Uterus (tissue), 4 donors: Measurements from ENCODE around the gene CD93. TPM values are rescaled to one million over a fixed set of nuclear protein-coding genes. Genes with fewer than 3 reads are reported as not detected.

ENCODE experiments used
- DNase-seq, 2 donors: peaks; one replicate each; pipeline ENCODE4 v3.0.0-alpha.2; 2019 to 2020
- H3K27ac ChIP-seq, 2 donors: fragments of 200-600 bp; sonication (generic); 1 replicate in 1 of 2; 2 replicates in 1 of 2; pipeline ENCODE4 v1.5.1; 2016 to 2018
- H3K27me3 ChIP-seq, 2 donors: fragments of 200-600 bp; sonication (generic); one replicate each; pipeline ENCODE4 v1.5.1; 2018 to 2019; ENCODE audit warnings: control low read depth in 1 of 2
- H3K36me3 ChIP-seq, 2 donors: fragments of 200-600 bp; sonication (generic); one replicate each; pipeline ENCODE4 v1.5.1; 2019; ENCODE audit warnings: control low read depth in 1 of 2
- H3K4me1 ChIP-seq, 2 donors: fragments of 200-600 bp; sonication (generic); one replicate each; pipeline ENCODE4 v1.5.1; 2018 to 2019; ENCODE audit warnings: control low read depth in 1 of 2
- H3K4me3 ChIP-seq, 2 donors: fragments of 200-600 bp; sonication (generic); 1 replicate in 1 of 2; 2 replicates in 1 of 2; pipeline ENCODE4 v1.5.1; 2018 to 2019; ENCODE audit warnings: mild to moderate bottlenecking in 1 of 2
- H3K9me3 ChIP-seq, 2 donors: fragments of 200-600 bp; sonication (generic); one replicate each; pipeline ENCODE4 v1.5.1; 2019; ENCODE audit warnings: control low read depth in 1 of 2
- CTCF ChIP-seq, 4 experiments: fragments of 200-600 bp in 2 of 4; fragments of 450-650 bp in 2 of 4; sonication (generic) in 2 of 4; IDR thresholded peaks; one replicate each; pipeline ENCODE4 v1.5.1; 2016 to 2019; ENCODE audit warnings: antibody characterized with exemption in 4 of 4, mild to moderate bottlenecking in 2 of 4, moderate library complexity in 1 of 4
- POLR2A ChIP-seq, 2 donors: fragments of 450-650 bp; IDR thresholded peaks; one replicate each; pipeline ENCODE4 v1.6.1; 2016; ENCODE audit warnings: antibody characterized with exemption in 2 of 2, mild to moderate bottlenecking in 1 of 2, moderate library complexity in 1 of 2
- intact Hi-C: fragments of 100-400 bp; cut with DNase I; formaldehyde crosslinking; loops from one replicate; pipeline ENCODE4 v1.15.1; 2023; ENCODE audit warnings: low total_unique reads
- total RNA-seq, 4 donors: library from RNA; depleted of rRNA in 3 of 4; stranded (reverse); fragments of >200 nt in 3 of 4; gene quantifications; one replicate each; pipeline versions ENCODE4 v1.1.0 to v1.2.4, GENCODE V29; 2014 to 2023
- donor health status: DM: yes; HTN: yes; CAD: no.

Gene CD93
- total RNA-seq, 4 donors from 2014 or later = 49.1 to 100 (median 76.4) TPM

GRCh38 chr20:23111944-23112342 is 25.8 kb upstream of the CD93 start:
- Histone ChIP-seq H3K4me1 (no peaks in the 10 kb centered on the region), H3K27ac (no peak overlapping the region), H3K36me3 (no peaks in the 10 kb centered on the region), H3K4me3 (no peak overlapping the region), H3K27me3 (no peaks in the 10 kb centered on the region), H3K9me3 (no peaks in the 10 kb centered on the region)
- TF ChIP-seq CTCF (IDR thresholded peaks at IDR 0.05) = no peak
- TF ChIP-seq POLR2A (IDR thresholded peaks at IDR 0.05) = no peak
- intact Hi-C loops = no loop called here
- DNase-seq = no peak

DNA sequence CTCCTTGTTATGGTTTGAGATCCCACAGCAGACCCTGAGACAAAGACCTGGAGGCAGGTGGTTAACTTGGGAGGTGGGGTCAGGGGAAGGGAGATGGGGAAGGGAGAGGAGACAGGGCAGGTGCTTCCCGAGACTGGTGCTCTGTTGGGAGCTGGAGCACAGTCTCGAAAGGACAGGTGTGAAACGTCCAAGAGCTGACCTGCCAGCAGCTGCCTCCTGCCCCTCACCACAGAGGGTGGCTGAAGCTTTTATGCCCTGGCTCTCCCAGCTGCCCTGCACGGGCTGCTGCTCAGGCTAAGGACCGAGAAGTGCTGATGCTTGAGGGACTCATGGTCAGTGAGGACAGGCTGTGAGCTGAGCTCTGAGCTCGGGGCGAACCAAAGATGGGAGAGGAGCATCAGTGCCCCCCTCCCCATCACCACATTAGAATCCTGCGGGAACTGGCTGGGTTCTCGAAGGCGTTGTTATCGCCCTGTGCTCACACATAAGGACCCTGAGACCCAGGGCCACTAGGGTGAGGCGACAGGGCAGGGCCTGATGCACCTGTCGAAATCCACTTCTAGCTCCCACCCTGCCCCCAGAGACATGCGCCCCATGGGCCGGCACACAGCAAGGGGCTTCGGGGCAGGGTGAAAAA is 25.3 kb upstream of the CD93 start:
- Histone ChIP-seq H3K4me3 (no peak overlapping the region), H3K27me3 (no peaks in the 10 kb centered on the region), H3K27ac (no peak overlapping the region), H3K4me1 (no peaks in the 10 kb centered on the region), H3K36me3 (no peaks in the 10 kb centered on the region), H3K9me3 (no peaks in the 10 kb centered on the region)
- no peak for TF ChIP-seq POLR2A (IDR thresholded peaks at IDR 0.05)
- TF ChIP-seq CTCF (IDR thresholded peaks at IDR 0.05) = no peak
- no peak for DNase-seq
- intact Hi-C loops = no loop called here

- no peak for DNase-seq
- no peaks in the 10 kb centered on the region for H3K36me3 ChIP-seq
- intact Hi-C loops = no loop called here
- no peak overlapping the region for H3K4me3 ChIP-seq
- no peak for TF ChIP-seq POLR2A (IDR thresholded peaks at IDR 0.05)
- TF ChIP-seq CTCF (IDR thresholded peaks at IDR 0.05) = no peak
- no peaks in the 10 kb centered on the region for H3K4me1 ChIP-seq
- H3K9me3 ChIP-seq = no peaks in the 10 kb centered on the region
- no peak overlapping the region for H3K27ac ChIP-seq
- no peaks in the 10 kb centered on the region for H3K27me3 ChIP-seq
These were observed 22.7 kb upstream of the CD93 start for GRCh38 chr20:23108871-23109270.

DNA sequence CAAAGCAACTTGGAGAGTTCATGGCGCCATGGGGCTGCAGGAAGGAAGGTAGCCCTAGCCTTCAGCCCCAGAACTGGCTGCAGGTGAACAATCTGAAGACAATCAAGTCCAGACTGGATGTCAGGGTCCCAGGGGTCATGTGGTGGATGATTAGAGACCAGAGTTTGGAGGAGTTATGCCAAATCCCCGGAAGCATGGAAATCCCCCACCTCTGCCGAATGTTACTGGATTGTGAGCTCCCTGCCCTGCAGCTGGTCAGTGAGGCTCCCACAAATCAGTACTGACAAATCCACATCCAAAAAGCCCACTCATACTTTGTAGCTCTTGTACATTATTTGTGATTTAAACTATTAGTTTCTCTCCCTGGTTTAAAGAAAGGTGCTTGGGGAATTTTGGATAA is 21.3 kb upstream of the CD93 start:
- intact Hi-C loops = no loop called here
- H3K4me3 ChIP-seq = no peak overlapping the region
- no peaks in the 10 kb centered on the region for H3K4me1 ChIP-seq
- H3K9me3 ChIP-seq = no peaks in the 10 kb centered on the region
- TF ChIP-seq CTCF (IDR thresholded peaks at IDR 0.05) (no peak), POLR2A (IDR thresholded peaks at IDR 0.05) (no peak)
- peak overlapping the region in 1 of 2 donors; percentile 23 for H3K27ac ChIP-seq
- H3K27me3 ChIP-seq = no peaks in the 10 kb centered on the region
- DNase-seq = no peak
- no peaks in the 10 kb centered on the region for H3K36me3 ChIP-seq

DNA sequence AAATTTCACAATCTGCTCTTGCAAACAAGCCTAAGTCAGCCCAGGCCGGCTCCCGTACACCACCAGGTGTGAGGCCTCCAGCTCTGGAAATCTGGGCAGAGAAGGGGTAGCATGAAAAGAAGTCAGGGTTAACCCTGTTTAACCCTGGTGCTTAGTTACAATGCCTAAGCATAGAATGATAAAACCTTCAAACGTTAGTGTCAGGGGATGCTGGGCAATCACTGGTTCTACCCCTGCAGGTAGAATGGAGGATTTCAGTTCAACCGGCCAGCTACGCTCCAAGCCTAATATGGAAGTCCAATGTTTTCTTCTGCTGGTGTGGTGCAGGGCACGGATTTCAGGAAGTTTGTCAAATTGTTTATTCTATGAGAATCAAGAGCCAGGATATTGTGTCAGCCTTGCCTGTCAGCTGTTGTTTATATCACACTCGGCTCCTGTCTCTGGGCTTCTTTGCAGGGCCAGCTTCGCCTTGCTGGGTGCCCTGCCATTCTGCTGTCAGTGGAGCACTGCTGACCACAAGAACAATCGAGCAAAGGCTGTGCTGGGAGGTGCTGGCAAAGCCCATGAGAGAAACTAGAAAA is 20.2 kb upstream of the CD93 start:
- no peaks in the 10 kb centered on the region for H3K36me3 ChIP-seq
- no peaks in the 10 kb centered on the region for H3K9me3 ChIP-seq
- no peak overlapping the region for H3K4me3 ChIP-seq
- no peak for DNase-seq
- H3K27me3 ChIP-seq = no peaks in the 10 kb centered on the region
- TF ChIP-seq POLR2A (IDR thresholded peaks at IDR 0.05) (no peak), CTCF (IDR thresholded peaks at IDR 0.05) (no peak)
- no peaks in the 10 kb centered on the region for H3K4me1 ChIP-seq
- intact Hi-C loops = no loop called here
- peak overlapping the region in 1 of 2 donors; percentile 23 for H3K27ac ChIP-seq
